HG03159 (cell line): ENCODE measurements around the gene PCDHAC2.

Source experiments
- ATAC-seq: cut with Tn5 transposase; IDR thresholded peaks from one replicate; pipeline ENCODE4 v1.9.1; 2021; ENCODE audit warnings: mild to moderate bottlenecking, moderate library complexity; ENCODE audit not compliant: unreplicated experiment

Gene PCDHAC2

GRCh38 chr5:140988100-140988499, 21.8 kb downstream of the PCDHAC2 start:
- ATAC-seq: no peak

GRCh38 chr5:140988608-140989007, 22.3 kb downstream of the PCDHAC2 start:
- ATAC-seq: no peak

- ATAC-seq: no peak
Measured at GRCh38 chr5:140989254-140990020, 23.2 kb downstream of the PCDHAC2 start.

GRCh38 chr5:140992828-140993227, 26.6 kb downstream of the PCDHAC2 start:
- ATAC-seq: no peak

GRCh38 chr5:140996060-140996459, 29.8 kb downstream of the PCDHAC2 start:
- no peak for ATAC-seq

GRCh38 chr5:140998921-140999410, 32.7 kb downstream of the PCDHAC2 start:
- ATAC-seq: no peak

- no peak for ATAC-seq
Measured at GRCh38 chr5:141001446-141001843, 35.2 kb downstream of the PCDHAC2 start.

- no peak for ATAC-seq
Measured at GRCh38 chr5:141001844-141002604, 35.7 kb downstream of the PCDHAC2 start.

GRCh38 chr5:141002605-141002965, 36.3 kb downstream of the PCDHAC2 start:
- ATAC-seq: no peak

GRCh38 chr5:141003031-141003430, 36.8 kb downstream of the PCDHAC2 start:
- ATAC-seq: no peak

GRCh38 chr5:141003791-141004611, 37.7 kb downstream of the PCDHAC2 start:
- ATAC-seq: no peak

GRCh38 chr5:141007791-141008190, 41.5 kb downstream of the PCDHAC2 start:
- no peak for ATAC-seq

- no peak for ATAC-seq
Measured at GRCh38 chr5:141010047-141010793, 43.9 kb downstream of the PCDHAC2 start.

GRCh38 chr5:141017943-141018342, 51.7 kb downstream of the PCDHAC2 start:
- no peak for ATAC-seq
